H1 (cell line): ENCODE results near the gene PRIMA1. TPM values are rescaled to one million over a fixed set of nuclear protein-coding genes. Genes with fewer than 3 reads are reported as not detected.

ENCODE experiments used
- CTCF ChIA-PET: fragments of 300-600 bp; sonication (Branson Sonifier 250); formaldehyde crosslinking; loops from one replicate; lab custom pipeline; 2021; ENCODE audit not compliant: partially characterized antibody; lab: Charles Lee
- POLR2A ChIA-PET: fragments of 300-600 bp; sonication (Branson Sonifier 250); formaldehyde crosslinking; loops from one replicate; lab custom pipeline; 2021; ENCODE audit warnings: inconsistent platforms; ENCODE audit not compliant: partially characterized antibody; lab: Charles Lee
- DNase-seq, 2 experiments: peaks; one replicate each; pipeline versions ENCODE4 v3.0.0 to v3.0.0-alpha.2; 2010 to 2022; ENCODE audit warnings: low spot score in 2 of 2, low read depth in 1 of 2, mixed read lengths in 1 of 2
- FAIRE-seq: peaks from 2 replicates; lab custom pipeline; 2011; peaks lifted over from hg19 to GRCh38; lab: Jason Lieb, UNC
- H2AFZ ChIP-seq: 2 replicates; pipeline ENCODE4 v1.8.1; 2012; ENCODE audit warnings: low read length, inconsistent platforms
- H2AK5ac ChIP-seq: 2 replicates; pipeline ENCODE4 v1.6.1; 2013; ENCODE audit warnings: low read depth, low read length
- H2BK120ac ChIP-seq: replicated peaks from 2 replicates; pipeline ENCODE3; 2013; ENCODE audit warnings: low read depth, low read length, inconsistent platforms
- H2BK12ac ChIP-seq: 2 replicates; pipeline ENCODE4 v1.6.1; 2013; ENCODE audit warnings: low read depth, low read length
- H2BK15ac ChIP-seq: 2 replicates; pipeline ENCODE4 v1.6.1; 2013; ENCODE audit warnings: low read length
- H2BK20ac ChIP-seq: 2 replicates; pipeline ENCODE4 v1.6.1; 2013; ENCODE audit warnings: low read length
- H2BK5ac ChIP-seq: 2 replicates; pipeline ENCODE4 v1.6.1; 2013; ENCODE audit warnings: low read depth, low read length
- H3K14ac ChIP-seq: 2 replicates; pipeline ENCODE4 v1.6.1; 2013; ENCODE audit warnings: inconsistent platforms; ENCODE audit not compliant: insufficient read length
- H3K18ac ChIP-seq: 2 replicates; pipeline ENCODE4 v1.6.1; 2013; ENCODE audit warnings: low read length; ENCODE audit errors: extremely low read depth
- H3K23ac ChIP-seq: 2 replicates; pipeline ENCODE4 v1.6.1; 2013; ENCODE audit warnings: inconsistent platforms; ENCODE audit not compliant: insufficient read length
- H3K23me2 ChIP-seq: 2 replicates; pipeline ENCODE4 v1.6.1; 2013; ENCODE audit warnings: low read depth, low read length
- H3K27ac ChIP-seq: 2 replicates; pipeline ENCODE4 v1.6.1; 2011; ENCODE audit warnings: low read depth, low read length, inconsistent platforms
- H3K27me3 ChIP-seq, 4 experiments: replicated peaks in 1 of 4; 1 replicate in 1 of 4; 2 replicates in 3 of 4; pipeline versions ENCODE4 v1.6.1 to v1.8.1; 2011 to 2013; ENCODE audit warnings: low read length in 3 of 4, mild to moderate bottlenecking in 3 of 4, inconsistent platforms in 2 of 4, mixed read lengths in 2 of 4, moderate library complexity in 1 of 4; ENCODE audit not compliant: control insufficient read depth in 3 of 4, insufficient read depth in 3 of 4; ENCODE audit errors: extremely low read depth in 1 of 4
- H3K36me3 ChIP-seq, 4 experiments: 2 replicates each; pipeline versions ENCODE4 v1.6.1 to v1.8.1; 2011 to 2013; ENCODE audit warnings: mild to moderate bottlenecking in 4 of 4, low read length in 3 of 4, moderate library complexity in 2 of 4, control low read depth in 1 of 4, inconsistent platforms in 1 of 4; ENCODE audit not compliant: insufficient read depth in 4 of 4, control insufficient read depth in 2 of 4
- H3K4ac ChIP-seq: replicated peaks from 2 replicates; pipeline ENCODE3; 2013; ENCODE audit warnings: low read length, low read depth, mixed read lengths, inconsistent platforms; ENCODE audit not compliant: insufficient read length
- H3K4me1 ChIP-seq, 4 experiments: replicated peaks in 1 of 4; 1 replicate in 1 of 4; 2 replicates in 3 of 4; pipeline versions ENCODE4 v1.6.1 to v1.8.1; 2011 to 2013; ENCODE audit warnings: low read length in 3 of 4, inconsistent platforms in 2 of 4, mixed read lengths in 1 of 4; ENCODE audit not compliant: insufficient read depth in 4 of 4, control insufficient read depth in 3 of 4
- H3K4me2 ChIP-seq, 2 experiments: 2 replicates each; pipeline versions ENCODE4 v1.6.1 to v1.8.1; 2011 to 2013; ENCODE audit warnings: low read depth in 2 of 2, low read length in 2 of 2, control low read depth in 1 of 2, inconsistent platforms in 1 of 2, mild to moderate bottlenecking in 1 of 2; ENCODE audit not compliant: insufficient read depth in 1 of 2
- H3K4me3 ChIP-seq, 4 experiments: fragments of 200-600, 300-600 bp in 1 of 4; sonication (generic), shearing (Covaris generic), sonication (Bioruptor Twin) in 1 of 4; 2 replicates each; pipeline versions ENCODE4 v1.5.1 to v1.8.1; 2011 to 2016; ENCODE audit warnings: low read length in 4 of 4, low read depth in 3 of 4, control low read depth in 2 of 4, inconsistent platforms in 2 of 4, mild to moderate bottlenecking in 2 of 4, mixed read lengths in 1 of 4, moderate library complexity in 1 of 4; ENCODE audit not compliant: insufficient read depth in 2 of 4; ENCODE audit errors: extremely low read depth in 1 of 4
- H3K56ac ChIP-seq: replicated peaks from 2 replicates; pipeline ENCODE3; 2013; ENCODE audit warnings: low read depth, mild to moderate bottlenecking, mixed read lengths, low read length, inconsistent platforms; ENCODE audit not compliant: insufficient read length
- H3K79me1 ChIP-seq: 2 replicates; pipeline ENCODE4 v1.6.1; 2013; ENCODE audit warnings: low read depth, low read length, control low read depth
- H3K79me2 ChIP-seq, 2 experiments: 2 replicates each; pipeline versions ENCODE4 v1.6.1 to v1.8.1; 2012 to 2013; ENCODE audit warnings: low read length in 2 of 2, mild to moderate bottlenecking in 2 of 2, inconsistent platforms in 1 of 2; ENCODE audit not compliant: insufficient read depth in 2 of 2, control insufficient read depth in 1 of 2
- H3K9ac ChIP-seq, 4 experiments: replicated peaks in 1 of 4; 1 replicate in 1 of 4; 2 replicates in 3 of 4; pipeline versions ENCODE4 v1.6.1 to v1.8.1; 2011 to 2013; ENCODE audit warnings: low read depth in 3 of 4, low read length in 3 of 4, control low read depth in 2 of 4, mild to moderate bottlenecking in 2 of 4, moderate library complexity in 2 of 4, inconsistent platforms in 1 of 4; ENCODE audit errors: extremely low read depth in 1 of 4
- H3K9me3 ChIP-seq, 2 experiments: 2 replicates each; pipeline versions ENCODE4 v1.6.1 to v1.8.1; 2012 to 2013; ENCODE audit warnings: mild to moderate bottlenecking in 2 of 2, moderate library complexity in 2 of 2, control low read depth in 1 of 2, inconsistent platforms in 1 of 2, low read depth in 1 of 2, low read length in 1 of 2, mixed read lengths in 1 of 2; ENCODE audit not compliant: insufficient read depth in 2 of 2
- H4K20me1 ChIP-seq, 2 experiments: replicated peaks in 1 of 2; 2 replicates each; pipeline versions ENCODE3 to v1.8.1; 2011 to 2013; ENCODE audit warnings: inconsistent platforms in 2 of 2, low read length in 2 of 2, mild to moderate bottlenecking in 1 of 2; ENCODE audit not compliant: insufficient read depth in 2 of 2, control insufficient read depth in 1 of 2
- H4K5ac ChIP-seq: 2 replicates; pipeline ENCODE4 v1.6.1; 2013; ENCODE audit warnings: low read length, low read depth, mixed read lengths, inconsistent platforms; ENCODE audit not compliant: insufficient read length
- H4K8ac ChIP-seq: 2 replicates; pipeline ENCODE4 v1.8.0; 2013; ENCODE audit warnings: mild to moderate bottlenecking, moderate library complexity, low read length, inconsistent platforms; ENCODE audit not compliant: insufficient read depth; ENCODE audit errors: extremely low read depth
- H4K91ac ChIP-seq: replicated peaks from 2 replicates; pipeline ENCODE3; 2013; ENCODE audit warnings: low read length, mixed read lengths, inconsistent platforms; ENCODE audit not compliant: insufficient read length
- ASH2L ChIP-seq: fragments of 200-600, 300-600 bp; sonication (generic); IDR thresholded peaks from one replicate; pipeline ENCODE4 v1.7.1; 2017; ENCODE audit warnings: low read length
- CBX5 ChIP-seq: fragments of 300-800, 300-1000 bp; sonication (generic); IDR thresholded peaks from 2 replicates; pipeline ENCODE4 v1.7.1; 2016; ENCODE audit warnings: antibody characterized with exemption, low read length, low read depth
- CBX8 ChIP-seq: fragments of 300-800, 300-1000 bp; sonication (generic); IDR thresholded peaks from 2 replicates; pipeline ENCODE4 v1.7.1; 2016; ENCODE audit warnings: low read depth, low read length, borderline replicate concordance
- CREB1 ChIP-seq: IDR thresholded peaks from 2 replicates; pipeline ENCODE4 v1.6.1; 2012; ENCODE audit warnings: inconsistent platforms
- JUN ChIP-seq: IDR thresholded peaks from 2 replicates; pipeline ENCODE4 v1.6.1; 2011; ENCODE audit warnings: low read depth, mild to moderate bottlenecking, improper control_type of control experiment, low read length
- KDM1A ChIP-seq: fragments of 200-600, 300-600 bp; sonication (generic); IDR thresholded peaks from 2 replicates; pipeline ENCODE4 v1.7.1; 2016; ENCODE audit warnings: mild to moderate bottlenecking, low read length, borderline replicate concordance
- WGBS, 2 experiments: shearing (Covaris generic) in 1 of 2; methylation state at CpG; one replicate each; pipeline versions ENCODE4 v1.1.6 to v1.1.7; 2013 to 2015; ENCODE audit warnings: low lambda C conversion rate in 2 of 2, mixed read lengths in 2 of 2, inconsistent platforms in 1 of 2, low coverage in 1 of 2, missing lambda C conversion rate in 1 of 2; ENCODE audit not compliant: insufficient replicate concordance in 2 of 2, insufficient coverage in 1 of 2, insufficient read length in 1 of 2; ENCODE audit errors: extremely low coverage in 1 of 2, missing lambda C conversion rate in 1 of 2; 5-methylcytosine and 5-hydroxymethylcytosine counted together
- polyA plus RNA-seq, 7 experiments: library from polyadenylated mRNA; depleted of rRNA in 3 of 7; stranded (reverse) in 5 of 7; unstranded in 2 of 7; fragments of >200 nt in 5 of 7; fragments of 200-250 nt in 2 of 7; gene quantifications; 1 replicate in 5 of 7; 2 replicates in 1 of 7; 4 replicates in 1 of 7; pipeline versions ENCODE4 v1.2.1 to v1.2.3, GENCODE V29; 2011 to 2013; ENCODE audit warnings: missing spikeins in 2 of 7, mixed read lengths in 2 of 7
- total RNA-seq: library from RNA; stranded (reverse); fragmentation: NEBNext Ultra II Directional; extraction: Animal tissue kit (Norgen Biotek cat#: 25700); gene quantifications from 2 replicates; pipeline ENCODE4 v1.2.1, GENCODE V29; 2021

The PRIMA1 gene
- total and polyA plus RNA-seq, 2 of the 8 experiments (the other 6 are each of a cell fraction or from before 2014, with no cell fraction given) = 2.8 to 4.5 TPM

DNA sequence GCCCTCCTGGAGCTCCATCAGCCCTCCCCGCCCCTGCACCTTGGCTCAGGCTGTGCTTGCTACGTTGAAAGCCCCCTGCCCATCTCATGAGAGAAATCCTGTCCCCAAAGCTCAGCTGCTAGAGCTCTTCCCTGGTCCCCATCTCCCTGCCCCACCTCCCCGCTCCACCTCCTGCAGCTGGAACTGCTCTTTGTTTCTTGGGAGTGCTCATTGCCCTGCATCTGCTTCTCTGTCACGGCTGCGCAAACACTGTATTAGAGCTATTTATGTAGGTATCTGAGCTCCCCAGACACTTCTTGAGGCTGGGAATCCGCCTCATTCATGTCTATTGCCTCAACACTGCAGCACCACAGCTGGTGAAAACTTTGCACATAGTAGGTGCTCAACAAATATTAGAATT is 32.8 kb upstream of the PRIMA1 start:
- no peak overlapping the region for H4K8ac ChIP-seq
- H2AK5ac ChIP-seq = no peak overlapping the region
- H4K5ac ChIP-seq = no peak overlapping the region
- FAIRE-seq = no peak
- no peak overlapping the region for H3K23ac ChIP-seq
- H2BK12ac ChIP-seq = no peak overlapping the region
- H3K14ac ChIP-seq = no peak overlapping the region
- H4K91ac ChIP-seq = peak overlapping the region; percentile 10
- no peak overlapping the region for H2BK15ac ChIP-seq
- no peak overlapping the region for H3K9ac ChIP-seq
- no peak overlapping the region for H3K4me3 ChIP-seq
- ChIA-PET CTCF (interaction anchor here (0.6 to 2.8 kb wide), 12 partner anchors 10 to 318 kb away, joined by 3 to 12 read pairs (median 4); no protein-coding TSS in a partner anchor), POLR2A (no interaction called here)
- peaks cover 0 to under 1% of the 10 kb centered on the region in 2 experiments; a peak in 1 of 4 replicates for H3K9me3 ChIP-seq
- no peak overlapping the region for H3K4me2 ChIP-seq
- no peak overlapping the region for H3K27ac ChIP-seq
- 88% methylated on average over 6 of the region's 6 CpGs; no CpG with 5 or more reads in 1 of the 2 experiments for WGBS, 2 experiments
- H2BK5ac ChIP-seq = no peak overlapping the region
- H3K4ac ChIP-seq = no peak overlapping the region
- H2AFZ ChIP-seq = no peak overlapping the region
- H3K56ac ChIP-seq = no peak overlapping the region
- H2BK120ac ChIP-seq = no peak overlapping the region
- no peak overlapping the region for H3K18ac ChIP-seq
- no peaks in the 10 kb centered on the region for H3K36me3 ChIP-seq
- H3K79me2 ChIP-seq = no peaks in the 10 kb centered on the region
- H3K79me1 ChIP-seq = no peaks in the 10 kb centered on the region
- no peaks in the 10 kb centered on the region for H4K20me1 ChIP-seq
- no peak for DNase-seq
- no peak for TF ChIP-seq CBX5
- TF ChIP-seq CREB1 = no peak
- no peak for TF ChIP-seq KDM1A
- TF ChIP-seq ASH2L = no peak
- no peak for TF ChIP-seq JUN
- no peak for TF ChIP-seq CBX8
- H3K4me1 ChIP-seq = no peaks in the 10 kb centered on the region
- H2BK20ac ChIP-seq = no peak overlapping the region
- no peaks in the 10 kb centered on the region for H3K27me3 ChIP-seq
- no peaks in the 10 kb centered on the region for H3K23me2 ChIP-seq
